GM18868 (cell line): ENCODE results near the gene CLCF1.

Experiments used
- ATAC-seq: cut with Tn5 transposase; IDR thresholded peaks from one replicate; pipeline ENCODE4 v1.9.1; 2021; ENCODE audit warnings: mild to moderate bottlenecking, moderate library complexity; ENCODE audit not compliant: unreplicated experiment

CLCF1 gene

GRCh38 chr11:67364169-67364568 is 9.2 kb downstream of the CLCF1 start:
- no peak for ATAC-seq

GRCh38 chr11:67357831-67358670 is 15.3 kb downstream of the CLCF1 start:
- no peak for ATAC-seq

GRCh38 chr11:67356864-67357561 is 16.4 kb downstream of the CLCF1 start:
- ATAC-seq, result no peak

- ATAC-seq, result no peak
These were observed 17.0 kb downstream of the CLCF1 start for GRCh38 chr11:67356387-67356863.

- ATAC-seq, result no peak
These were observed 17.5 kb downstream of the CLCF1 start for GRCh38 chr11:67355794-67356386.

GRCh38 chr11:67355023-67355793 is 18.2 kb downstream of the CLCF1 start:
- ATAC-seq, result no peak

GRCh38 chr11:67354075-67355022 is 19.0 kb downstream of the CLCF1 start:
- ATAC-seq, result no peak

GRCh38 chr11:67353317-67354074 is 19.9 kb downstream of the CLCF1 start, which contains the start of gene POLD4:
Gene POLD4 (minus strand): TSS chr11:67353546. CDS start chr11:67353399, 147 bp downstream.
- ATAC-seq, result peak; percentile 79

- peak; percentile 2 for ATAC-seq
These were observed 20.7 kb downstream of the CLCF1 start for GRCh38 chr11:67352546-67353316.

GRCh38 chr11:67351275-67352005 is 22.0 kb downstream of the CLCF1 start:
- no peak for ATAC-seq

GRCh38 chr11:67349928-67350465 is 23.4 kb downstream of the CLCF1 start:
- no peak for ATAC-seq

- ATAC-seq, result no peak
These were observed 23.9 kb downstream of the CLCF1 start for GRCh38 chr11:67349457-67349856.

- ATAC-seq, result no peak
These were observed 24.4 kb downstream of the CLCF1 start for GRCh38 chr11:67349036-67349435.

GRCh38 chr11:67347964-67348749 is 25.2 kb downstream of the CLCF1 start:
- no peak for ATAC-seq

- ATAC-seq, result no peak
These were observed 27.2 kb downstream of the CLCF1 start for GRCh38 chr11:67345920-67346819.
